CD4-positive, alpha-beta T cell (primary cell): ENCODE measurements around the gene PHAF1. TPM values are rescaled to one million over a fixed set of nuclear protein-coding genes. Genes with fewer than 3 reads are reported as not detected.

Source experiments
- ATAC-seq: fragments of 200-7000 bp; cut with Tn5 transposase; one replicate; pipeline ENCODE4 v1.10.0; 2022; ENCODE audit warnings: mild to moderate bottlenecking; ENCODE audit not compliant: poor library complexity
- CTCF ChIA-PET: fragments of 350-600 bp; sonication (Branson Sonifier 250); formaldehyde crosslinking; loops from one replicate; lab custom pipeline; 2021; ENCODE audit warnings: antibody characterized with exemption, inconsistent platforms; lab: Charles Lee
- POLR2A ChIA-PET: fragments of 350-600 bp; sonication (Branson Sonifier 250); formaldehyde crosslinking; loops from one replicate; lab custom pipeline; 2021; ENCODE audit warnings: antibody characterized with exemption, inconsistent platforms; lab: Charles Lee
- DNase-seq, 14 experiments: peaks; one replicate each; pipeline ENCODE4 v3.0.0-alpha.2; 2013 to 2020; ENCODE audit warnings: mixed read lengths in 2 of 14
- H3K27ac ChIP-seq, 2 donors: one replicate each; pipeline versions ENCODE4 v1.5.1 to v1.7.0; 2013; ENCODE audit warnings: low read length in 2 of 2, low read depth in 1 of 2, mild to moderate bottlenecking in 1 of 2
- H3K27me3 ChIP-seq, 2 experiments: 1 replicate in 1 of 2; 2 replicates in 1 of 2; pipeline versions ENCODE4 v1.6.1 to v1.7.0; 2013; ENCODE audit warnings: low read length in 2 of 2, control low read depth in 1 of 2, mild to moderate bottlenecking in 1 of 2, moderate library complexity in 1 of 2; ENCODE audit not compliant: insufficient read depth in 2 of 2, control insufficient read depth in 1 of 2
- H3K36me3 ChIP-seq: one replicate; pipeline ENCODE4 v1.6.1; 2013; ENCODE audit warnings: low read length, control low read depth; ENCODE audit not compliant: insufficient read depth
- H3K4me1 ChIP-seq: one replicate; pipeline ENCODE4 v1.6.1; 2013; ENCODE audit warnings: low read length, control low read depth; ENCODE audit not compliant: insufficient read depth
- H3K4me3 ChIP-seq: one replicate; pipeline ENCODE4 v1.5.1; 2013; ENCODE audit warnings: mild to moderate bottlenecking, low read length, moderate library complexity
- H3K9me3 ChIP-seq, 2 experiments: 1 replicate in 1 of 2; 2 replicates in 1 of 2; pipeline versions ENCODE4 v1.6.1 to v1.7.0; 2013; ENCODE audit warnings: low read length in 2 of 2, mild to moderate bottlenecking in 2 of 2, control low read depth in 1 of 2, moderate library complexity in 1 of 2; ENCODE audit not compliant: control insufficient read depth in 1 of 2, insufficient read depth in 1 of 2
- H3K27ac Mint-ChIP-seq: one replicate; pipeline ENCODE4 v1.8.0; 2020; ENCODE audit warnings: mixed read lengths
- H3K27me3 Mint-ChIP-seq: one replicate; pipeline ENCODE4 v1.8.0; 2021; ENCODE audit warnings: mixed read lengths
- H3K36me3 Mint-ChIP-seq: one replicate; pipeline ENCODE4 v1.8.0; 2021; ENCODE audit warnings: low read depth, mixed read lengths
- H3K4me1 Mint-ChIP-seq: one replicate; pipeline ENCODE4 v1.8.0; 2021; ENCODE audit warnings: low read depth, mixed read lengths
- H3K4me3 Mint-ChIP-seq: one replicate; pipeline ENCODE4 v1.8.0; 2020; ENCODE audit warnings: mild to moderate bottlenecking, mixed read lengths
- H3K9me3 Mint-ChIP-seq: one replicate; pipeline ENCODE4 v1.8.0; 2020; ENCODE audit warnings: mixed read lengths
- CTCF ChIP-seq: fragments of 200-600 bp; IDR thresholded peaks from one replicate; pipeline ENCODE4 v1.8.0; 2022; ENCODE audit warnings: antibody characterized with exemption, mild to moderate bottlenecking
- intact Hi-C, 2 experiments: fragments of 100-400 bp; cut with DNase I in 1 of 2; cut with micrococcal nuclease in 1 of 2; formaldehyde crosslinking; loops; one replicate each; pipeline versions ENCODE4 v1.15.1 to v1.9.0; 2023 to 2025; cut with DNase I, micrococcal nuclease
- total RNA-seq, 174 experiments: library from RNA in 2 of 174; stranded (reverse) in 2 of 174; gene quantifications; one replicate each; pipeline ENCODE4 v1.2.3 and lab custom pipeline; 2021 to 2026

Gene PHAF1
- total RNA-seq, 2 experiments from 2014 or later = 10.6 to 10.8 TPM

GRCh38 chr16:67088551-67088950 lies 21.2 kb upstream of the PHAF1 start:
- H3K4me3 Mint-ChIP-seq = no peak overlapping the region
- H3K27ac Mint-ChIP-seq = no peak overlapping the region
- Histone ChIP-seq H3K27ac (no peak overlapping the region), H3K4me3 (no peak overlapping the region), H3K27me3 (no peaks in the 10 kb centered on the region), H3K36me3 (peaks cover 6% of the 10 kb centered on the region), H3K9me3 (no peaks in the 10 kb centered on the region), H3K4me1 (no peaks in the 10 kb centered on the region)
- no peaks in the 10 kb centered on the region for H3K9me3 Mint-ChIP-seq
- intact Hi-C loops = no loop called here
- no peak for DNase-seq
- ATAC-seq = no peak
- POLR2A ChIA-PET = no interaction called here
- peaks cover 6% of the 10 kb centered on the region for H3K4me1 Mint-ChIP-seq
- TF ChIP-seq CTCF = no peak
- CTCF ChIA-PET = no interaction called here
- H3K27me3 Mint-ChIP-seq = no peaks in the 10 kb centered on the region
- H3K36me3 Mint-ChIP-seq = peaks cover 44% of the 10 kb centered on the region

GRCh38 chr16:67089101-67089500 lies 20.6 kb upstream of the PHAF1 start:
- no peak overlapping the region for H3K27ac Mint-ChIP-seq
- no peak overlapping the region for H3K4me3 Mint-ChIP-seq
- no peak for DNase-seq
- peaks cover 6% of the 10 kb centered on the region for H3K4me1 Mint-ChIP-seq
- no peaks in the 10 kb centered on the region for H3K9me3 Mint-ChIP-seq
- CTCF ChIA-PET = no interaction called here
- Histone ChIP-seq H3K4me1 (no peaks in the 10 kb centered on the region), H3K36me3 (peaks cover 6% of the 10 kb centered on the region), H3K27ac (no peak overlapping the region), H3K4me3 (no peak overlapping the region), H3K9me3 (no peaks in the 10 kb centered on the region), H3K27me3 (no peaks in the 10 kb centered on the region)
- H3K36me3 Mint-ChIP-seq = peaks cover 49% of the 10 kb centered on the region
- POLR2A ChIA-PET = no interaction called here
- intact Hi-C loops = no loop called here
- H3K27me3 Mint-ChIP-seq = no peaks in the 10 kb centered on the region
- no peak for TF ChIP-seq CTCF
- no peak for ATAC-seq

GRCh38 chr16:67091906-67092566 lies 17.7 kb upstream of the PHAF1 start:
- Mint-ChIP-seq H3K27ac (no peak overlapping the region), H3K9me3 (no peaks in the 10 kb centered on the region), H3K36me3 (peaks cover 36% of the 10 kb centered on the region), H3K27me3 (no peaks in the 10 kb centered on the region), H3K4me1 (peaks cover 6% of the 10 kb centered on the region), H3K4me3 (no peak overlapping the region)
- H3K4me1 ChIP-seq = no peaks in the 10 kb centered on the region
- no peaks in the 10 kb centered on the region for H3K9me3 ChIP-seq
- H3K36me3 ChIP-seq = peaks cover 8% of the 10 kb centered on the region
- H3K27me3 ChIP-seq = no peaks in the 10 kb centered on the region
- H3K27ac ChIP-seq = no peak overlapping the region
- ChIA-PET POLR2A (no interaction called here), CTCF (no interaction called here)
- no peak for TF ChIP-seq CTCF
- H3K4me3 ChIP-seq = no peak overlapping the region
- ATAC-seq (no peak), DNase-seq (no peak)
- intact Hi-C loops = no loop called here
